WI38 (cell line): ENCODE measurements around the gene MOB1B.
"Not testable (repeated sequence)": the region's sequence is repeated elsewhere in the genome, so short reads cannot be mapped to it uniquely, and the experiment has no call there.

Experiments
- H3K4me3 ChIP-seq: 2 replicates; pipeline ENCODE4 v1.5.1; 2011; ENCODE audit warnings: low read depth, mild to moderate bottlenecking, control low read depth, low read length
- CTCF ChIP-seq: IDR thresholded peaks from 2 replicates; pipeline ENCODE4 v1.5.1; 2012; ENCODE audit warnings: low read depth, mild to moderate bottlenecking, control low read depth, low read length

Gene MOB1B

GRCh38 chr4:70895811-70896491 lies 6.2 kb upstream of the MOB1B start:
- TF ChIP-seq CTCF: no peak
- H3K4me3 ChIP-seq: no peak overlapping the region

- H3K4me3 ChIP-seq: not testable (repeated sequence)
Measured at GRCh38 chr4:70898581-70898980, 3.6 kb upstream of the MOB1B start.

DNA sequence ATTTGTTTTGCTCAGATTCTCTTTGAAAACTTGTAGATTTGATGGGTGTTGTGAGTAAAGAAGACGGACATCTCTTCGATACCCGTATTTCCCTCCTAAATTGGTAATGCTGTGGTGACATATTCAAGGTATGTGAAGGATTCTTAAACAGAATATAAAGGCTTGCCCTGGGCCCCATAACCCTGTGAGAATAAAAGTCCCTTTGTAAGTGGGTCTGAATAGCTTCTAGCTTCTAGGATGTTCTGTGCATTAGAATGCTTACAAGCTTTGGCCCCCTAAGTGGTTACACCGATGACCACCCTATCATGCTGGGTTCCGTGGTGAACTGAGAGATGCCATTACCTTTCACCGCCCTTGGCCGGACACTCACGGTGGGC lies 574 bp upstream of the MOB1B start:
- TF ChIP-seq CTCF: no peak
- H3K4me3 ChIP-seq: peak overlapping the region; percentile 72

DNA sequence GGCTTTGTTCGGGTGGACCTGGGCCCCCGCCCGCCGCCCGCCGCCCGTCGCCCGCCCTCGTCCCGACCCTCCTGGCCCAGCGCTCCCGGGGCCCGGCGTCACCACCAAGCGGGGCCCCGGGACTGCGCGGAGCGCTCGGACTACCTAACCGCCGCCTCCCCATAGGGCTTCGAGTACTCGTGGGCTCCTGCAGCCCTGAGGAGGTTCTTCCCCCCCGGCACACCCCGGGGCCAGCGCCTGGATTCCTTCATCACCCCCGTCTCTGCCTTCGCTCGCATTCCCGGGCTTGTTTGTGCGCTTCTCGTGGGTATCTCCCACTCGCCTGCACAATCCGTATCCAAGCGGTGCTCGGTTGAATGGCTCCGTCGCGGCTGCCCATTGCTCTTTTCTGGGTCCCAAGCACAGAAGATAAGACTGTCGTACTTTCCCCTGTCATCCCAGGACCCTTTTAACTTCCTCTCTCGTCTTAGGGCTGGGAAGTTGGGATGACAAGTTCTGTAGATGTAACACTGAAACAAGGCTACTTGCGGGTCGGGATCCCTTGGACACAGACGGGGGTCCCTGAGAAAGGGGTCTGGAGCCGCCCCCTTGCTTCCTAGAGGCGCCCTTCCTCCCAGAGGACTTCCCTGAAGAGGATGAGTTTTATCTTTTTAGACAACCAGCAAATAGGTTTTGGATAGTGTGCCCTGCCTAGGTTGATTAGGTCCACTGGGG lies 565 bp downstream of the MOB1B start:
- peak overlapping the region; percentile 72 for H3K4me3 ChIP-seq
- no peak for TF ChIP-seq CTCF

GRCh38 chr4:70903291-70903603 lies 1.1 kb downstream of the MOB1B start:
- H3K4me3 ChIP-seq: peak overlapping the region; percentile 72
- TF ChIP-seq CTCF: no peak

- no peak overlapping the region for H3K4me3 ChIP-seq
- no peak for TF ChIP-seq CTCF
Measured at GRCh38 chr4:70908993-70909556, 6.9 kb downstream of the MOB1B start.

- TF ChIP-seq CTCF: peak; percentile 38
- no peak overlapping the region for H3K4me3 ChIP-seq
Measured at GRCh38 chr4:70914000-70914399, 11.8 kb downstream of the MOB1B start.
